ENCODE results near the gene CCDC187. TPM values are rescaled to one million over a fixed set of nuclear protein-coding genes. Genes with fewer than 3 reads are reported as not detected.

CCDC187 gene
- total RNA-seq, 1 experiment from 2014 or later: not detected

DNA sequence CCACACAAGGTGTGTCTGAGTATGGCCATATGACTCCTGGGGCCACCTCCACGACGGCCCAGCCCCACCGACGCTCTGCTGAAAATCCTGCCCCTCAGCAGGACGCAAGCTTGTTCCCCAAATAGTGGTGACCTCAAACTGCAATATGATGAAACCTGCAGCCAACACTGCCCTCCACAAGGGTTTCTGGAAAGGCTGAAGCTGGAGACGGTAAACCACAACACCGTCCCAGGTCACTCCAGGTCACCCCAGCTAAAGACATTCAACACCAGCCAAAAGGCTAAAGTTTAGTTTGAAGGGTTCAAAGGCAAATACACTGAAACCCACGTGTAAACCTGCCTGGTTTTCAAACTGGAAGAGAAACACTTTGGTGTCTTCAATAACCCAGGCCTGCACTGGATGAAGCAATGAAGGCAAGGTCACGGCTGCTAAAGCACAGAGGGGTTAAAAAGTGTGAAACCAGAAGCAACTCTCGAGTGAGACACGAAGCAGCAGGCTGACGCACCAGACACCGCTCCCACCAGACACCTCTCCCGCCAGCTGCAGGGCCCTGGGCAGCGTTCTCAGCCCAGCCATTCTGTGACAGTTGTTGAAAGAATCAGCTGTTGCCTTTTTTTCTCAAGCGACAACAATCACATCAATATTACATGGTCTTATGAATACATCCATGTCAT, 97.2 kb downstream of the CCDC187 start:
- DNase-seq (ENCODE audit: low spot score): no peak

DNA sequence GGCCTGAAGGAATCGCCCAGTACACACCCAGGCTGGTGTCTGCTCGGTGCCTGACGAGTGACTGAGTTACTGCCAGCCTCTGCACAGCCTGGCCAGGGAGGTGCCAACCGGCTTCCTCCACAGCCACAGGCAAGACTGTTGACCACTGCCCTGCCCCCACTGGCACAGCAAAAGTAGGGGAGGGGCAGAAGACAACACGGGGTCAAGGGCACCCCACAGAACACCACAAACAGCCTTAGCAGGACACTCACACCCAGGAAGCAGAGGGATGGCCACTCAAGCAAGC, 98.2 kb downstream of the CCDC187 start:
- DNase-seq (ENCODE audit: low spot score): no peak

DNA sequence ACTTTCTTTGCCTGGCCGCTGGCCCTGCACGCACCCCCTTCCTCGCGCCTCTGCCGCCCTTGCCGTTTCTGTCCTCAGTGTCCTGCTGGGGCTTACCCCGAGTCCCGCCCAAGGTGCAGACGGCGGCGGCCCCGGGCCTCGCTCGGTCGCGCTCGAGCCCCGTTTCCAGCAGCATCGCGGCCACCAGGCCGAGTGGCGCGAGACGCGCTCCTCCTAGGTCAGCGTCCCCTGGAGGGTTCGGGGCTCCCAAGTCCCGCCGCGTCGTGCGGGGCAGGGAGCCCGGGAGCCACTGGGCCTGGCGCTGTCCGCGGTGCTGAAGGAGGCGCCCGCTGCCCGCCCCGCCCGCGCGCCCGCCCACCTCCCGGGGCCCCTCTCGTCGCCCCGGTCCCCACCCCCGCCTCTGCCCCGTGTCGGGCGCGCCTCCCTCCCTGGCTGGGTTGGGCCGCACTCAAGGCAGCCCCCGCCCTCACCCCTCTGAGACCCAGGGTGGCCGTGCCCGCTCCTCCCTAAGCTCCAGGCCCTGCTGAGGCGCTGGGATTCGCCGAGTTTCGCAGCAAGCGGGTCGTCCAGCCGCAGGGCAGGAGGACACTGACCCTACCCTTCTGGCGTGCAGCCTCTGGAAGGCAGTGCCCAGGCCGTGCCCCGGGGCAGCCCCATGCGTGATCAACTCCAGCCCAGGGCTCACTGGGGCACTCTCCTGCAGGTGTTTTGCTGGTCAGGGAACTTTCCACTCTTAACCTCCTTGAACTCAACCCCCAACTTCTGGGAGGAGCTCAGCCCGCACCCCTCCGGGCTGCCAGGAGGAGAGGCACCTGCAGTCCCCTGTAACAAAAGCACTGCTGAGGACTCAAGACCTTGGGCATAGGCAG, 98.8 kb downstream of the CCDC187 start, which contains the start of gene LHX3:
Gene LHX3, minus strand, starts transcription at position 291 of the 869 bp plus-strand sequence. Its CDS starts 116 bp downstream, at position 175.
- DNase-seq (ENCODE audit: low spot score): no peak

GRCh38 chr9:136204145-136204805, 99.6 kb downstream of the CCDC187 start:
- DNase-seq (ENCODE audit: low spot score): no peak

- DNase-seq (ENCODE audit: low spot score): no peak
Measured at GRCh38 chr9:136203408-136204144, 100.3 kb downstream of the CCDC187 start.

DNA sequence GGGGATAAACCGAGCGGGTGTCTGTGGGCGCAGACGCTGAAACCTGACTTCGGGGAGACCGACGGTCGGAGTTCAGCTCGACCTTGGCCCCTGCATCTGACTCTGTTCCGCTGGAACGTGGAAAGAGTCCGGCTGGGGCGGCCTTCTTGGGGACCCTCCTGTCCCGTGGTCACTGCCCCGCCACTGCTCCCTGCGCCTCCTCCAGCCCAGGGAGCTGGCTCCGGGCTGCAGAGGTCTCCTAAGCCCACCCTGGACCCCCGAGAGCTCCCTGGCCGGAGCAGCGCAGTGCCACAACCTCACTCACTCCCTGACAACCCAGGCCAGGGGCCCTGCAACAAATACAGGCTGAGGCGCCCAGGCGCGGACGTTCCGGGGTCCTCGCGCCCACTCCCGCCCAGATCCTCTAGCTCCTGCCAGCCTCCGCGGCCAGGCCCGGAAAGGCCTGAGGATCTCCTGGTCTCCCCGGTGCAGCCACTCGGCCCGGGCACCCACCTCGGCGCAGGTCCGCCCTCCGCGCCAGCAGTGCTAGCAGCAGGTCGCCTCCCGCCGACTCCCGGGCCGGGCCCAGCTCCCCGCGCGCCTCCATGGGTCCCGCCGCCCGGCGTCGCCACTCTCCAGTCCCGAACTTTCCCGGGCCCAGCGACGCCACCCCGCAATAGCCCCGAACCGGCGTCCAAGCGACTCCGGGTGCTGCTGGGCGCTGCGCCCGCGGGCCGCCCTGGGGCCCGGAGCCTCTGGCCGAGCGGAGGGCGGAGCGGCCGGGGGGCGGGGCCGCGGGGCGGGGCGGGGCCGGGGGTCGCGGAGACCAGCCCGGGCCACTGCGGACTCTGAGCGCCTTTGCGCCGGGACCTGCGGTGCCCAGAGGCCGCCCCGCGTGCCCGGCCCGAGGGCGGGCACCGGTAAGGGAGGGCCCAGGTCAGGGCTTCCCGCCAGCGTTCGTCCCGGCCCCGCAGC, 101.2 kb downstream of the CCDC187 start:
- no peak for DNase-seq (ENCODE audit: low spot score)

- no peak for DNase-seq (ENCODE audit: low spot score)
Measured at GRCh38 chr9:136201609-136202453, 102.1 kb downstream of the CCDC187 start.

DNA sequence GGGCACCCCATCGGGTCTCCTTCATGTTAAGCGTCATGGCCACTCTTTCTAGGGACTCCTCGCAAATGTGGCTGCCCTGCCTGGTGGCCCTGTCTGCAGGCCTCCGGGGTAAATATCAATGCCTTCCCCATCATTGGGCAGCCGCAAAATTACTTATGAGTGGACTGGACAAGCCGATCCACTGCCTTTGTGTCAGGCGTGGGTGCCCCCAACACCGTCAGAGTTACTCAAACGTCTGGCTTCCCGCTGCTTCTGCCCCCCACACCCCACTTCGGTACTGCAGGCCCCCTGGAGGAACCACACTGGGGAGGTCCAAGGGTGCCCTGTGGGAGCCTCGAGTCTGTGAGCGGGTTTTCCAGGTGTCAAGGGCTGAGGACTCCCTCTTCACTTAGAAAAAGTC, 102.7 kb downstream of the CCDC187 start:
- no peak for DNase-seq (ENCODE audit: low spot score)

DNA sequence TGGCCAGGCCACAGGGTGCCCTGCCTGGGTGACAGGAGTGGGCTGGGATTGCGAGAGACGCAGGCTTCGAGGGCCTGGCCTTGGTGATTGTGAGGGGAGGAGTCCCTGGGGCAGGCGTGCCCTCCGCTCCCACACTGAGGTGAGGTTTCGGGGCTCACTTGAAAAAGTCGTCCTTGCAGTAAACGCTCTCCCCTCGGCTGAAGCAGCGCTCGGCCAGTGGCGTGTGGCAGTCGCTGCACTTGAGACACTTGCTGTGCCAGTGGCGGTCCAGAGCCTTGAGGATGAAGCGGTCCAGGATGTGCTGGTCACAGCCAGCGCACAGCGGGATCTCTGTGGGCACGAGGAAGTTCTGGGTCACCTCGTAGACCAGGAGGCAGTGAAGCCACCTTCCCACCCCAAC, 103.5 kb downstream of the CCDC187 start:
- no peak for DNase-seq (ENCODE audit: low spot score)

Other genes starting within 250 kb of the CCDC187 start
- gene NACC2, start 208.8 kb downstream of the CCDC187 start, total RNA-seq (2014; rRNA removed; shearing (Covaris generic)): 5.6 and 6.0 TPM in 2 replicates
- 12.5 and 20.3 TPM in 2 replicates for gene TMEM250, start 185.2 kb downstream of the CCDC187 start, total RNA-seq (2014; rRNA removed; shearing (Covaris generic))
- gene LHX3, start 99.0 kb downstream of the CCDC187 start, total RNA-seq (2014; rRNA removed; shearing (Covaris generic)): not detected in 2 replicates
- gene QSOX2, start 58.3 kb downstream of the CCDC187 start, total RNA-seq (2014; rRNA removed; shearing (Covaris generic)): 9.2 and 10.3 TPM in 2 replicates
- 5.1 and 8.9 TPM in 2 replicates for gene GPSM1, start 23.4 kb upstream of the CCDC187 start, total RNA-seq (2014; rRNA removed; shearing (Covaris generic))
- gene DNLZ, start 59.6 kb upstream of the CCDC187 start, total RNA-seq (2014; rRNA removed; shearing (Covaris generic)): 26.5 and 39.6 TPM in 2 replicates
- gene CARD9, start 69.6 kb upstream of the CCDC187 start, total RNA-seq (2014; rRNA removed; shearing (Covaris generic)): 0.17 and 0.18 TPM in 2 replicates
- gene SNAPC4, start 96.1 kb upstream of the CCDC187 start, total RNA-seq (2014; rRNA removed; shearing (Covaris generic)): 2.8 and 5.6 TPM in 2 replicates
- 36.5 and 51.3 TPM in 2 replicates for gene ENTR1, start 106.5 kb upstream of the CCDC187 start, total RNA-seq (2014; rRNA removed; shearing (Covaris generic))
- 44.4 and 64.2 TPM in 2 replicates for gene PMPCA, start 106.6 kb upstream of the CCDC187 start, total RNA-seq (2014; rRNA removed; shearing (Covaris generic))
- 2.4 and 3.9 TPM in 2 replicates for gene INPP5E, start 135.8 kb upstream of the CCDC187 start, total RNA-seq (2014; rRNA removed; shearing (Covaris generic))
- gene SEC16A, start 178.9 kb upstream of the CCDC187 start, total RNA-seq (2014; rRNA removed; shearing (Covaris generic)): 18.7 and 19.0 TPM in 2 replicates
- gene NOTCH1, start 242.0 kb upstream of the CCDC187 start, total RNA-seq (2014; rRNA removed; shearing (Covaris generic)): 2.4 and 3.2 TPM in 2 replicates

Data from H4 (cell line).